ENCODE results near the gene CPAMD8. TPM values are rescaled to one million over a fixed set of nuclear protein-coding genes. Genes with fewer than 3 reads are reported as not detected.

Gene CPAMD8
- total RNA-seq, 1 donor from 2014 or later, result 82.5 TPM

GRCh38 chr19:16908759-16909158, 117.9 kb downstream of the CPAMD8 start:
- DNase-seq (ENCODE audit: low spot score in 2 of 2), result no peak
- Histone ChIP-seq H3K9me3 (peaks cover 5 to 18% of the 10 kb centered on the region in 2 donors), H3K27ac (no peak overlapping the region), H3K4me1 (no peaks in the 10 kb centered on the region), H3K4me3 (no peak overlapping the region), H3K27me3 (no peaks in the 10 kb centered on the region), H3K36me3 (no peaks in the 10 kb centered on the region)
- intact Hi-C loops (cut with DNase I), result no loop called here
- TF ChIP-seq, protein P1, sequence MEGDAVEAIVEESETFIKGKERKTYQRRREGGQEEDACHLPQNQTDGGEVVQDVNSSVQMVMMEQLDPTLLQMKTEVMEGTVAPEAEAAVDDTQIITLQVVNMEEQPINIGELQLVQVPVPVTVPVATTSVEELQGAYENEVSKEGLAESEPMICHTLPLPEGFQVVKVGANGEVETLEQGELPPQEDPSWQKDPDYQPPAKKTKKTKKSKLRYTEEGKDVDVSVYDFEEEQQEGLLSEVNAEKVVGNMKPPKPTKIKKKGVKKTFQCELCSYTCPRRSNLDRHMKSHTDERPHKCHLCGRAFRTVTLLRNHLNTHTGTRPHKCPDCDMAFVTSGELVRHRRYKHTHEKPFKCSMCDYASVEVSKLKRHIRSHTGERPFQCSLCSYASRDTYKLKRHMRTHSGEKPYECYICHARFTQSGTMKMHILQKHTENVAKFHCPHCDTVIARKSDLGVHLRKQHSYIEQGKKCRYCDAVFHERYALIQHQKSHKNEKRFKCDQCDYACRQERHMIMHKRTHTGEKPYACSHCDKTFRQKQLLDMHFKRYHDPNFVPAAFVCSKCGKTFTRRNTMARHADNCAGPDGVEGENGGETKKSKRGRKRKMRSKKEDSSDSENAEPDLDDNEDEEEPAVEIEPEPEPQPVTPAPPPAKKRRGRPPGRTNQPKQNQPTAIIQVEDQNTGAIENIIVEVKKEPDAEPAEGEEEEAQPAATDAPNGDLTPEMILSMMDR (IDR thresholded peaks at IDR 0.05), result no peak

DNA sequence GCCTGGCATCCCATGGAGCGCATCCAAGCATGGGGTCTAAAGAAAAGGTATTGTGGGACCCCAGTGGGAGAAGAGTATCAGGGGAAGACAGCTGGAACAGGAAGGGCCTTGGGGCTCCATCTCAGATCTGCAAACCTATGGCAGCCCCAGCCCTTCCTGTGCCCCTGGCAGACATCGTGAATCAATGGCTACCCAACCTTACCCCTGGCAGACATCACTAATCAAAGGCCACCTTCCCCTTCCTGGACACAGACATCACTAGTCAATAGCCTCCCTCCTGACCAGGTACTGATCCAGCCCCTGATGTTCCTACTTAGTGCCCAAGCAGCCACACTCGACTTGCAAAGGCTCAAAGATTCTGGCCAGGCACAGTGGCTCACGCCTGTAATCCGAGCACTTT, 122.0 kb downstream of the CPAMD8 start:
- no peaks in the 10 kb centered on the region for H3K27me3 ChIP-seq
- H3K27ac ChIP-seq, result no peak overlapping the region
- no peaks in the 10 kb centered on the region for H3K36me3 ChIP-seq
- no peak overlapping the region for H3K4me3 ChIP-seq
- no peaks in the 10 kb centered on the region for H3K9me3 ChIP-seq
- H3K4me1 ChIP-seq, result no peaks in the 10 kb centered on the region
- TF ChIP-seq, protein P1 (IDR thresholded peaks at IDR 0.05), result no peak
- intact Hi-C loops (cut with DNase I), result no loop called here
- no peak for DNase-seq (ENCODE audit: low spot score in 2 of 2)

- TF ChIP-seq, protein P1 (IDR thresholded peaks at IDR 0.05), result no peak
- DNase-seq (ENCODE audit: low spot score in 2 of 2), result no peak
- Histone ChIP-seq H3K4me1 (no peaks in the 10 kb centered on the region), H3K4me3 (no peak overlapping the region), H3K27ac (no peak overlapping the region), H3K36me3 (no peaks in the 10 kb centered on the region), H3K27me3 (no peaks in the 10 kb centered on the region), H3K9me3 (no peaks in the 10 kb centered on the region)
- intact Hi-C loops (cut with DNase I), result no loop called here
Measured at GRCh38 chr19:16903347-16903746, 123.3 kb downstream of the CPAMD8 start.

GRCh38 chr19:16902545-16902944, 124.1 kb downstream of the CPAMD8 start:
- Histone ChIP-seq H3K9me3 (no peaks in the 10 kb centered on the region), H3K27ac (no peak overlapping the region), H3K36me3 (no peaks in the 10 kb centered on the region), H3K4me3 (no peak overlapping the region), H3K4me1 (no peaks in the 10 kb centered on the region), H3K27me3 (no peaks in the 10 kb centered on the region)
- intact Hi-C loops (cut with DNase I), result no loop called here
- TF ChIP-seq, protein P1 (IDR thresholded peaks at IDR 0.05), result no peak
- no peak for DNase-seq (ENCODE audit: low spot score in 2 of 2)

DNA sequence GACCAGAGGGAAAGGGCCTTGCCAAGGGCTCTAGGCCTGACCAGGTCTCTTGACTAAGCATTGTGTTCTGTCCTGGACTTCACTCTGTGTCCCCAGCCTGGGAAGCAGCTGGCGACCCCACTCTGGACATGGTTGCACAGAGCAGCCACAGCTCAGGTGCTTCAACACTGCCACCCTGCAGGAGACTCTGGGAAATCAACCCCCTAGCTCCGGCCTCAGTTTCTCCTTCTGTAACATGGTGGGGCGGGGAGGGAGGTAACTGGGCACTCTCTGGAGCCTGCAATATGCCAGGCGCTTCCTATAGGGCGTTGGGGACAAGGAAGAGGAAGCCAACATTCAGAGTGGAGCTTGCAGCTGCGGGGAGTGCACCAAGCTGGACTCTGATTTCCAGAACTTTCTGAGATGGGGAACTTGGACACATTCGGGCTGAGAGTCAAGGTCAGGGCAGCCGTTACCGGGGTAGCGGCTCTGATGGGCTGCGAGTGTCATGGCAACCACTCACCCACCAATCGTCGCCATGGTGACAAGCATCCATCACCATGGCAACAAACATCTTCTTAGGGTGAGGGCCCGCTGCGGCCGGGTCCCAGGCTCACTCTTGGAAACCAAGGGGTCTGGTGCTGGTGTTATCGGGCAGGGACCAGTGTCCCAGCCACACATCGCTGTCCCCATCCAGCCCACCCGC, 125.0 kb downstream of the CPAMD8 start:
- TF ChIP-seq, protein P1 (IDR thresholded peaks at IDR 0.05), result no peak
- Histone ChIP-seq H3K4me3 (no peak overlapping the region), H3K9me3 (no peaks in the 10 kb centered on the region), H3K4me1 (peaks cover 0 to under 1% of the 10 kb centered on the region in 2 donors), H3K27me3 (no peaks in the 10 kb centered on the region), H3K27ac (no peak overlapping the region), H3K36me3 (no peaks in the 10 kb centered on the region)
- no peak for DNase-seq (ENCODE audit: low spot score in 2 of 2)
- intact Hi-C loops (cut with DNase I), result no loop called here
